MM.1S (cell line): ENCODE data around the gene ZFPL1.
A peak's percentile ranks its signal among the peaks of the same experiment; 100 is the strongest.

Experiments used
- DNase-seq: peaks from one replicate; pipeline ENCODE4 v3.0.0-alpha.2; 2015
- H2AFZ ChIP-seq: fragments of 300-600 bp; sonication (generic); 2 replicates; pipeline ENCODE4 v1.6.0; 2016; ENCODE audit warnings: antibody characterized with exemption, low read length
- H3F3A ChIP-seq: fragments of 300-600 bp; sonication (generic); 2 replicates; pipeline ENCODE4 v1.6.1; 2016; ENCODE audit warnings: mild to moderate bottlenecking, antibody characterized with exemption, low read length, moderate library complexity, mixed read lengths; ENCODE audit not compliant: insufficient read depth
- H3K27ac ChIP-seq: fragments of 300-600 bp; sonication (generic); 2 replicates; pipeline ENCODE4 v1.5.1; 2016; ENCODE audit warnings: mild to moderate bottlenecking, low read length
- H3K27me3 ChIP-seq: fragments of 300-600 bp; sonication (generic); replicated peaks from 2 replicates; pipeline ENCODE4 v1.6.0; 2016; ENCODE audit warnings: low read length; ENCODE audit not compliant: insufficient read depth
- H3K36me3 ChIP-seq: fragments of 300-600 bp; sonication (generic); replicated peaks from 2 replicates; pipeline ENCODE4 v1.6.1; 2016; ENCODE audit warnings: mild to moderate bottlenecking, low read length, mixed read lengths; ENCODE audit not compliant: insufficient read depth
- H3K4me1 ChIP-seq: fragments of 300-600 bp; sonication (generic); 2 replicates; pipeline ENCODE4 v1.6.1; 2016; ENCODE audit warnings: low read length, mixed read lengths
- H3K4me2 ChIP-seq: fragments of 300-600 bp; sonication (generic); 2 replicates; pipeline ENCODE4 v1.6.0; 2016; ENCODE audit warnings: low read depth, low read length
- H3K4me3 ChIP-seq: fragments of 300-600 bp; sonication (generic); 2 replicates; pipeline ENCODE4 v1.5.1; 2016; ENCODE audit warnings: low read length, mixed read lengths
- H3K79me2 ChIP-seq: fragments of 300-600 bp; sonication (generic); 2 replicates; pipeline ENCODE4 v1.6.1; 2016; ENCODE audit warnings: mixed run types, low read length, mixed read lengths
- H3K9ac ChIP-seq: fragments of 300-600 bp; sonication (generic); 2 replicates; pipeline ENCODE4 v1.6.1; 2016; ENCODE audit warnings: low read length, mixed read lengths
- H3K9me2 ChIP-seq: fragments of 300-600 bp; sonication (generic); replicated peaks from 2 replicates; pipeline ENCODE4 v1.6.1; 2016; ENCODE audit warnings: mild to moderate bottlenecking, low read length, mixed read lengths; ENCODE audit not compliant: insufficient read depth
- H3K9me3 ChIP-seq: fragments of 300-600 bp; sonication (generic); replicated peaks from 2 replicates; pipeline ENCODE4 v1.6.1; 2016; ENCODE audit warnings: mild to moderate bottlenecking, low read length, mixed read lengths; ENCODE audit not compliant: insufficient read depth
- H4K20me1 ChIP-seq: fragments of 300-600 bp; sonication (generic); 2 replicates; pipeline ENCODE4 v1.6.1; 2016; ENCODE audit warnings: mild to moderate bottlenecking, low read length, moderate library complexity, mixed read lengths; ENCODE audit not compliant: insufficient read depth
- CTCF ChIP-seq: fragments of 300-600 bp; sonication (generic); IDR thresholded peaks from 2 replicates; pipeline ENCODE4 v1.5.1; 2016; ENCODE audit warnings: antibody characterized with exemption, low read length, mixed read lengths
- EZH2 ChIP-seq: fragments of 300-600 bp; sonication (generic); optimal IDR thresholded peaks from 2 replicates; pipeline ENCODE3; 2017; ENCODE audit warnings: low read depth, mild to moderate bottlenecking, antibody characterized with exemption, low read length, mixed read lengths
- EZH2phosphoT487 ChIP-seq: fragments of 300-600 bp; sonication (generic); IDR thresholded peaks from 2 replicates; pipeline ENCODE4 v1.6.1; 2018; ENCODE audit warnings: antibody characterized with exemption, low read length

Gene ZFPL1

DNA sequence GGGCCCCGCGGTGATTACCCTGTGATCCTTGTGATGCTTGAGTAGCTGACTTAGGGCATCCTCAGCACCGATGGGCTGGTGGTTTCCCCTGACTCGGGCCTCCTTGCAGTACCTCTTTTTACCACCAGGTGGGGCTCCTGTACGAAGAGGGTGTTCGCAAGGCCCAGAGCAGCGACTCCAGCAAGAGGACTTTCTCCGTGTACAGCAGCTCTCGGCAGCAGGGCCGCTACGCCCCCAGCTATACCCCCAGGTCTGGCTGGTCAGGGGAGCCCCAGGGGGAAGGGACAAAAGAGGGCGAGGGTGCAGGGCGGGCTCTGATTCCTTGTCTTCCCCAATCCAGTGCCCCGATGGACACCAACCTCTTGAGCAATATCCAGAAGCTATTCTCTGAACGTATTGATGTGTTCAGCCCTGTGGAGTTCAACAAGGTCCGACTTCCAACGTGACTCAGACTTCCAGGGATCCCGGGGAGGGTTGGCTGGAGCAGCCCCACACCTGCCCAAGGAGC, 26.4 kb downstream of the ZFPL1 start:
- H3K79me2 ChIP-seq = peaks cover 16% of the 10 kb centered on the region
- DNase-seq = peak; percentile 89
- no peaks in the 10 kb centered on the region for H3K27me3 ChIP-seq
- no peaks in the 10 kb centered on the region for H3K36me3 ChIP-seq
- no peaks in the 10 kb centered on the region for H3K9me2 ChIP-seq
- H4K20me1 ChIP-seq = no peaks in the 10 kb centered on the region
- H3K27ac ChIP-seq = no peak overlapping the region
- H3K4me3 ChIP-seq = no peak overlapping the region
- peaks cover 18% of the 10 kb centered on the region for H3K4me1 ChIP-seq
- H3K9me3 ChIP-seq = no peaks in the 10 kb centered on the region
- H2AFZ ChIP-seq = no peak overlapping the region
- TF ChIP-seq EZH2phosphoT487 (no peak), CTCF (peak; percentile 98)
- peak overlapping the region; percentile 54; the same call in 1 of the 2 replicates for H3K4me2 ChIP-seq
- peaks cover 13% of the 10 kb centered on the region for H3F3A ChIP-seq
- peak overlapping the region; percentile 15; the same call in 1 of the 2 replicates for H3K9ac ChIP-seq

DNA sequence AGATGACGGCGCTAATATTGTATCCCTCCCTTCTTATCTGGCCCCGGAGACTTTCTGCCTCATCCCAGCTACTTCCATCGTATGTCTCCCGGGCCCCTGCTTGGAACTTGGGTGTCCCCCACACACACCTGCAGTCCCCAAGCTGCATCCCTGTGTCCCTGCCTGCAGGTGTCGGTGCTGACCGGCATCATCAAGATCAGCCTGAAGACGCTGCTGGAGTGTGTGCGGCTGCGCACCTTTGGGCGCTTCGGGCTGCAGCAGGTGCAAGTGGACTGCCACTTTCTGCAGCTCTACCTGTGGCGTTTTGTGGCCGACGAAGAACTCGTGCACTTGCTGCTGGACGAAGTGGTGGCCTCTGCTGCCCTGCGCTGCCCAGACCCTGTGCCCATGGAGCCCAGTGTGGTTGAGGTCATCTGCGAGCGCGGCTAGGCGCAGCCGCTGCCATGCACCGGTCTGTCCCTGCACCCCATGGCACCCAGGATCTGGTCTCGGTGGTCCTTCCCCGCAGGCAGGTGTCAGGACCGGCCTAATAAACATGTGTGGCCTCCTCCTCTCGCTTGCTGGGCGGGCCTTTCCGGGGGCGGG, 27.2 kb downstream of the ZFPL1 start:
- H3F3A ChIP-seq = peaks cover 13% of the 10 kb centered on the region
- no peak overlapping the region for H3K27ac ChIP-seq
- H3K27me3 ChIP-seq = no peaks in the 10 kb centered on the region
- H3K9me2 ChIP-seq = no peaks in the 10 kb centered on the region
- peak overlapping the region; percentile 3; the same call in 1 of the 2 replicates for H3K4me3 ChIP-seq
- H4K20me1 ChIP-seq = no peaks in the 10 kb centered on the region
- no peaks in the 10 kb centered on the region for H3K9me3 ChIP-seq
- TF ChIP-seq CTCF = no peak
- no peak for TF ChIP-seq EZH2
- TF ChIP-seq EZH2phosphoT487 = no peak
- no peak for DNase-seq
- H3K9ac ChIP-seq = no peak overlapping the region
- H3K4me1 ChIP-seq = peaks cover 23% of the 10 kb centered on the region
- no peak overlapping the region for H2AFZ ChIP-seq
- H3K4me2 ChIP-seq = peak overlapping the region; percentile 85
- H3K79me2 ChIP-seq = peaks cover 18% of the 10 kb centered on the region
- H3K36me3 ChIP-seq = no peaks in the 10 kb centered on the region

GRCh38 chr11:65111744-65112545, 27.9 kb downstream of the ZFPL1 start, which contains the start of gene TM7SF2:
Gene TM7SF2 (plus strand): TSS chr11:65111872. CDS start chr11:65112016, 144 bp downstream.
- Histone ChIP-seq H4K20me1 (no peaks in the 10 kb centered on the region), H3F3A (peaks cover 18% of the 10 kb centered on the region), H3K9ac (peak within 1 kb of the TSS; percentile 57; the same call in 1 of the 2 replicates), H3K36me3 (no peaks in the 10 kb centered on the region), H3K4me3 (peak within 1 kb of the TSS; percentile 57), H3K27ac (peak within 1 kb of the TSS; percentile 27; the same call in 1 of the 2 replicates), H2AFZ (peak within 1 kb of the TSS; percentile 54), H3K9me2 (no peaks in the 10 kb centered on the region), H3K4me1 (peaks cover 27% of the 10 kb centered on the region), H3K4me2 (peak within 1 kb of the TSS; percentile 85), H3K27me3 (no peaks in the 10 kb centered on the region), H3K9me3 (no peaks in the 10 kb centered on the region), H3K79me2 (peaks cover 21% of the 10 kb centered on the region)
- DNase-seq = peak; percentile 98
- TF ChIP-seq EZH2 (no peak), EZH2phosphoT487 (no peak), CTCF (no peak)
